ENCODE data around the gene PACRG.

GRCh38 chr6:162701551-162701950 is 26.2 kb upstream of the PACRG start:
- no peak for TF ChIP-seq CTCF (IDR thresholded peaks at IDR 0.05)
- no peak for TF ChIP-seq POLR2A (IDR thresholded peaks at IDR 0.05)
